ENCODE results near the gene DCST1.

DCST1 gene

GRCh38 chr1:155006601-155007101, 27.0 kb upstream of the DCST1 start:
- TF ChIP-seq GATA3 (IDR thresholded peaks at IDR 0.05; ENCODE audit: low read depth, low read length) (no peak), GATA2 (IDR thresholded peaks at IDR 0.05; ENCODE audit: low read depth, low read length) (no peak)

- no peak for TF ChIP-seq GATA2 (IDR thresholded peaks at IDR 0.05; ENCODE audit: low read depth, low read length)
- no peak for TF ChIP-seq GATA3 (IDR thresholded peaks at IDR 0.05; ENCODE audit: low read depth, low read length)
Observed at GRCh38 chr1:155007251-155007828, 26.3 kb upstream of the DCST1 start.

- TF ChIP-seq GATA2 (IDR thresholded peaks at IDR 0.05; ENCODE audit: low read depth, low read length) (no peak), GATA3 (IDR thresholded peaks at IDR 0.05; ENCODE audit: low read depth, low read length) (no peak)
Observed at GRCh38 chr1:155008015-155008941, 25.3 kb upstream of the DCST1 start.

- TF ChIP-seq GATA3 (IDR thresholded peaks at IDR 0.05; ENCODE audit: low read depth, low read length) (no peak), GATA2 (IDR thresholded peaks at IDR 0.05; ENCODE audit: low read depth, low read length) (no peak)
Observed at GRCh38 chr1:155009221-155009711, 24.4 kb upstream of the DCST1 start.

- TF ChIP-seq GATA2 (IDR thresholded peaks at IDR 0.05; ENCODE audit: low read depth, low read length) (no peak), GATA3 (IDR thresholded peaks at IDR 0.05; ENCODE audit: low read depth, low read length) (no peak)
Observed at GRCh38 chr1:155009742-155010141, 23.9 kb upstream of the DCST1 start.

- TF ChIP-seq GATA3 (IDR thresholded peaks at IDR 0.05; ENCODE audit: low read depth, low read length) (no peak), GATA2 (IDR thresholded peaks at IDR 0.05; ENCODE audit: low read depth, low read length) (no peak)
Observed at GRCh38 chr1:155010211-155010918, 23.3 kb upstream of the DCST1 start.

- no peak for TF ChIP-seq GATA2 (IDR thresholded peaks at IDR 0.05; ENCODE audit: low read depth, low read length)
- no peak for TF ChIP-seq GATA3 (IDR thresholded peaks at IDR 0.05; ENCODE audit: low read depth, low read length)
Observed at GRCh38 chr1:155011004-155011416, 22.6 kb upstream of the DCST1 start.

GRCh38 chr1:155011437-155012025, 22.1 kb upstream of the DCST1 start:
- TF ChIP-seq GATA2 (IDR thresholded peaks at IDR 0.05; ENCODE audit: low read depth, low read length) (no peak), GATA3 (IDR thresholded peaks at IDR 0.05; ENCODE audit: low read depth, low read length) (no peak)

GRCh38 chr1:155012026-155012546, 21.5 kb upstream of the DCST1 start:
- TF ChIP-seq GATA3 (IDR thresholded peaks at IDR 0.05; ENCODE audit: low read depth, low read length), result no peak
- no peak for TF ChIP-seq GATA2 (IDR thresholded peaks at IDR 0.05; ENCODE audit: low read depth, low read length)

- TF ChIP-seq GATA2 (IDR thresholded peaks at IDR 0.05; ENCODE audit: low read depth, low read length), result no peak
- TF ChIP-seq GATA3 (IDR thresholded peaks at IDR 0.05; ENCODE audit: low read depth, low read length), result no peak
Observed at GRCh38 chr1:155012776-155013602, 20.6 kb upstream of the DCST1 start.

- TF ChIP-seq GATA3 (IDR thresholded peaks at IDR 0.05; ENCODE audit: low read depth, low read length) (no peak), GATA2 (IDR thresholded peaks at IDR 0.05; ENCODE audit: low read depth, low read length) (no peak)
Observed at GRCh38 chr1:155013632-155014031, 20.0 kb upstream of the DCST1 start.

GRCh38 chr1:155014709-155015508, 18.7 kb upstream of the DCST1 start:
- TF ChIP-seq GATA3 (IDR thresholded peaks at IDR 0.05; ENCODE audit: low read depth, low read length) (no peak), GATA2 (IDR thresholded peaks at IDR 0.05; ENCODE audit: low read depth, low read length) (no peak)

All from SH-SY5Y (cell line).